Aorta (tissue), 5 donors: ENCODE results near the gene PIP5K1B. TPM values are rescaled to one million over a fixed set of nuclear protein-coding genes. Genes with fewer than 3 reads are reported as not detected.
"Not testable (repeated sequence)": the region's sequence is repeated elsewhere in the genome, so short reads cannot be mapped to it uniquely, and the experiment has no call there.

Experiments
- ATAC-seq: fragments of 200-7000 bp; cut with Tn5 transposase; one replicate; pipeline ENCODE4 v1.9.1; 2022; ENCODE audit warnings: moderate library complexity; ENCODE audit not compliant: low FRiP score
- DNase-seq, 2 donors: peaks; one replicate each; pipeline ENCODE4 v3.0.0-alpha.2; 2020
- H3K27ac ChIP-seq, 2 donors: one replicate each; pipeline ENCODE4 v1.5.1; 2013; ENCODE audit warnings: low read length in 2 of 2, mild to moderate bottlenecking in 2 of 2, moderate library complexity in 2 of 2, control low read depth in 1 of 2, inconsistent platforms in 1 of 2, low read depth in 1 of 2
- H3K27me3 ChIP-seq, 2 donors: one replicate each; pipeline ENCODE4 v1.6.1; 2013; ENCODE audit warnings: control low read depth in 1 of 2, low read length in 1 of 2, mild to moderate bottlenecking in 1 of 2, moderate library complexity in 1 of 2; ENCODE audit not compliant: insufficient read depth in 2 of 2, control insufficient read depth in 1 of 2
- H3K36me3 ChIP-seq, 2 donors: one replicate each; pipeline ENCODE4 v1.6.1; 2013; ENCODE audit warnings: control low read depth in 1 of 2, low read length in 1 of 2, mild to moderate bottlenecking in 1 of 2; ENCODE audit not compliant: insufficient read depth in 2 of 2, control insufficient read depth in 1 of 2
- H3K4me1 ChIP-seq, 2 donors: one replicate each; pipeline ENCODE4 v1.6.1; 2013; ENCODE audit warnings: low read length in 2 of 2, control low read depth in 1 of 2, mild to moderate bottlenecking in 1 of 2, moderate library complexity in 1 of 2; ENCODE audit not compliant: insufficient read depth in 2 of 2, control insufficient read depth in 1 of 2
- H3K4me3 ChIP-seq, 2 donors: one replicate each; pipeline ENCODE4 v1.5.1; 2013; ENCODE audit warnings: low read length in 2 of 2, control low read depth in 1 of 2, mild to moderate bottlenecking in 1 of 2
- H3K9me3 ChIP-seq: one replicate; pipeline ENCODE4 v1.6.1; 2013; ENCODE audit warnings: mild to moderate bottlenecking, low read length; ENCODE audit not compliant: control insufficient read depth
- WGBS, 2 donors: extraction: QIAGEN DNeasy Blood & Tissue Kit; methylation state at CpG; one replicate each; pipeline ENCODE4 v1.1.7; 2013; 5-methylcytosine and 5-hydroxymethylcytosine counted together
- intact Hi-C, 2 donors: fragments of 100-400 bp; cut with DNase I; formaldehyde crosslinking; loops; one replicate each; pipeline versions ENCODE4 v1.14.2 to v1.15.0; 2022
- polyA plus RNA-seq, 2 donors: library from polyadenylated mRNA; stranded (reverse); fragments of 200-250 nt; gene quantifications; one replicate each; pipeline ENCODE4 v1.2.3, GENCODE V29; 2013
- total RNA-seq, 2 donors: library from RNA; stranded (reverse); fragmentation: NEBNext Ultra II Directional; extraction: Animal tissue kit (Norgen Biotek cat#: 25700); gene quantifications; one replicate each; pipeline ENCODE4 v1.2.1, GENCODE V29; 2021
- donor health status: healthy with polysubstance abuse.
- donor health status: Bipolar disorder and iron deficiency.
- donor health status: DM: no; HTN: no; CAD: no.
- donor health status: DM: no; HTN: no; CAD: no.
- donor health status: DM: yes; HTN: yes; CAD: no.

Gene PIP5K1B
- total and polyA plus RNA-seq, 4 donors = 0.82 to 14.5 (median 8.5) TPM

- intact Hi-C loops = loop anchor here in 1 of 2 donors (10.0 kb wide), 1 partner anchor 358 kb away; no protein-coding TSS in a partner anchor
- no peaks in the 10 kb centered on the region for H3K9me3 ChIP-seq
- H3K27me3 ChIP-seq = no peaks in the 10 kb centered on the region
- H3K4me3 ChIP-seq = no peak overlapping the region
- no peaks in the 10 kb centered on the region for H3K36me3 ChIP-seq
- no peaks in the 10 kb centered on the region for H3K4me1 ChIP-seq
- ATAC-seq (no peak), DNase-seq (no peak)
- H3K27ac ChIP-seq = no peak overlapping the region
- WGBS, 2 donors = 47 to 52% methylated on average over 10 of the region's 10 CpGs
These were observed 331.8 kb downstream of the PIP5K1B start for GRCh38 chr9:69036799-69037198.

DNA sequence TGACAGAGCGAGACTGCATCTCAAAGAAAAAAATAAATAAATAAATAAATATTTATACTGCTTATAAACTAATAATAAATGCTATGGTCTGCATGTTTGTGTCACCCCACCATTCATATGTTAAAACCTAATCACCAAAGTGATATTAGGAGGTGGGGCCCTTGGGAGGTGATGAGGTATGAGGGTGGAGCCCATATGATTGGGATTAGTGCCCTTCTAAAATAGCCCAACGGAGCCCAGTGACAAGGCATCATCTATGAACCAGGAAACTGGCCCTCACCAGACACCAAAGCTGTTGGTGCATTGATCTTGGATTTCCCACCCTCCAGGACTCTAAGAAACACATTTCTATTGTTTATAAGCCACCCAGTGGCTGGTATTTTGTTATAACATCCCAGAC lies 335.6 kb downstream of the PIP5K1B start:
- no peaks in the 10 kb centered on the region for H3K4me1 ChIP-seq
- no peaks in the 10 kb centered on the region for H3K9me3 ChIP-seq
- no peak overlapping the region for H3K4me3 ChIP-seq
- no peak for DNase-seq
- H3K27me3 ChIP-seq = no peaks in the 10 kb centered on the region
- no peak for ATAC-seq
- H3K27ac ChIP-seq = no peak overlapping the region
- no peaks in the 10 kb centered on the region for H3K36me3 ChIP-seq
- intact Hi-C loops = loop anchor here in 1 of 2 donors (10.0 kb wide), 1 partner anchor 334 kb away; no protein-coding TSS in a partner anchor
- WGBS, 2 donors = 94 to 95% methylated on average over 2 of the region's 2 CpGs

DNA sequence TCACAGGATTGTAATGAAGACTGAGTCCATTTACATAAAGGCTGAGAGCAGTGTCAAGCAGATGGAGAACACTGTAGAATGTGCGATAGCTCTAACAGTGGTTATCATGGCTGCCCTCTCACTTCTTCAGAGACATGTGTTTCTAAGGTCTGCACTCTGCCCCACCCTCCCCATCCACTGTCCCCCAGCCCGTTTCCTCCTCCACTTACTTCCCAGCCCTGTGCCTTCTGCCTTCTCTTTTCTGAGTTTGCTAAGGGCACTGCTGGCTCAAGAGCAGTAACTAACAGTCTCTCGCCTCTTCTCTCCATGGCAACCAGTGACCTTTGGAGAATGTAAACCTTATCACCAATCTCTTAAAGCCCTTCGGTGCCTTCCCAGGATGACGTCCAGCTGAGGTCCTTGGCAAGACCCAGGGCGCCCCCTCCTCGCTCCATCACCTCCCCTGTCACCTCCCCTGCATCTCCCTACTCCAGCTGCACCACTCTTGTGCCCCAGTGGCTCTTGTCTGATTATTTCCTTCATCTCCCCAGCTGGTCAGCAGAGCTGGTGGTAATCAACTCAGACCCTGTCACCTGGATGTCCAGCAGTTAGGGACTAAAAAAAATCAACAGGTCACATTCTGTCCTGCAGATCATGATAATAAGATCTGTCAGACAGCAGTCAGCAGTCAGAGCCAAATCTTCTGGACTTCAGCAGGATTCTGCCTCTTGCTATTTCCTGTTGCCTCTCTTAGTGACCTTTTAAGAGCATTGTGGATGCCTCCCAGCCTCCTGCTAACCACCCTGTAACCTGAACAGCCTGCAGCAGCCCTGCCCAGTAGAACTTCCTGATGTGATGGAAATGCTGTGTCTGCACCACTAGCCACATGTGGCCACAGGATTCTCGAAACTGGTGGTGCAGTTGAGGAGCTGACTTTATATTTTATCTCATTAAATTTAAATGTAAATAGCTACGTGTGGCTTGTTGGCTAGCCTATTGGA lies 339.5 kb downstream of the PIP5K1B start:
- ATAC-seq (no peak), DNase-seq (no peak)
- intact Hi-C loops = loop anchor here in 1 of 2 donors (10.0 kb wide), 1 partner anchor 330 kb away; no protein-coding TSS in a partner anchor
- H3K36me3 ChIP-seq = no peaks in the 10 kb centered on the region
- H3K27ac ChIP-seq = no peak overlapping the region
- no peaks in the 10 kb centered on the region for H3K4me1 ChIP-seq
- WGBS, 2 donors = 69 to 80% methylated on average over 9 of the region's 9 CpGs
- no peak overlapping the region for H3K4me3 ChIP-seq
- no peaks in the 10 kb centered on the region for H3K27me3 ChIP-seq
- no peaks in the 10 kb centered on the region for H3K9me3 ChIP-seq

- intact Hi-C loops = loop anchor here in 1 of 2 donors (10.0 kb wide), 1 partner anchor 329 kb away; no protein-coding TSS in a partner anchor
- H3K36me3 ChIP-seq = no peaks in the 10 kb centered on the region
- no peak overlapping the region for H3K27ac ChIP-seq
- DNase-seq (no peak), ATAC-seq (no peak)
- H3K9me3 ChIP-seq = no peaks in the 10 kb centered on the region
- no peaks in the 10 kb centered on the region for H3K4me1 ChIP-seq
- H3K27me3 ChIP-seq = no peaks in the 10 kb centered on the region
- 76 to 78% methylated on average over 4 of the region's 4 CpGs for WGBS, 2 donors
- H3K4me3 ChIP-seq = no peak overlapping the region
These were observed 340.8 kb downstream of the PIP5K1B start for GRCh38 chr9:69045821-69046220.

DNA sequence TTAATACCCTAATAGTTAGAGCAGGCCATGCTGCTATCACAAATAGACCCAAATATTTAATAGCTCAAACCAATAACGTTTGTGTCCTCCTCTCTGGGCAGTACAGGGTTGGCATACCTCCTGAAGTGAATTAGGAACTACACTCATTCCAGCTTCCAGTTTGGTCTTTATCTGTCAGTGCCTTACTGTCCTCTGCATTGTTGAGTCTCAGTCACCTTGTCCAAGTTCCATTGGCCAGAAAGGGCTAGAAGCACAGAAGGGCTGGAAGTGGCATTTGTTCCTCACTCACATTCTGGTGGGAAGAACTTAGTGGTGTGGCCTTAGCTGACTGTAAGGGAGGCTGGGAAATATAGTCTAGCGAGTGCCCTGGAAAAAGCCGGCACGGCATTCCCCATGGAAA lies 341.7 kb downstream of the PIP5K1B start:
- no peak overlapping the region for H3K4me3 ChIP-seq
- no peaks in the 10 kb centered on the region for H3K9me3 ChIP-seq
- intact Hi-C loops = loop anchor here in 1 of 2 donors (10.0 kb wide), 1 partner anchor 328 kb away; no protein-coding TSS in a partner anchor
- DNase-seq (no peak), ATAC-seq (no peak)
- no peaks in the 10 kb centered on the region for H3K36me3 ChIP-seq
- WGBS, 2 donors = 45 to 51% methylated on average over 4 of the region's 4 CpGs
- H3K4me1 ChIP-seq = no peaks in the 10 kb centered on the region
- H3K27me3 ChIP-seq = no peaks in the 10 kb centered on the region
- no peak overlapping the region for H3K27ac ChIP-seq

DNA sequence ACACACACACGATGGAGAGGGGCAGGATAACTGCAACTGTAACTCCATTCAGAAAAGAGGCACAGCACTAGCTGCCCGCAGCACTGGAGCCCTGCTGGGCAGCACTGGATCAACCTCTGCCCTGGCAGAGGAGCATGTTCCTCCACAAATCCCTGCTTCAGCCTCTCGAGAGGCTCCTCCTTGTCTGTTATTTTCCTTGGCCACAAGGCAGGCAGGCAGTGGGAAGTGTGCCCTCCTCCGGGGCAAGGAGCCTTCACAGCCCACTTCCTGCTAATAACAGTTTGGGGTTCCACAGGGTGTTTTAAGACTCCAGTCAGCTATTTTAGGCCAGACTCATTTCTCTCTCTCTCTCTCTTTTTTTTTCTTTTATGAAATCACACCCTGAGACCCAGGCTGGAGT lies 342.3 kb downstream of the PIP5K1B start:
- Histone ChIP-seq H3K4me1 (no peaks in the 10 kb centered on the region), H3K4me3 (no peak overlapping the region), H3K9me3 (no peaks in the 10 kb centered on the region), H3K36me3 (no peaks in the 10 kb centered on the region), H3K27me3 (no peaks in the 10 kb centered on the region), H3K27ac (peak overlapping the region in 1 of 2 donors; percentile 23)
- peak; percentile 61 for ATAC-seq
- 0 to 2% methylated on average over 4 of the region's 4 CpGs for WGBS, 2 donors
- intact Hi-C loops = loop anchor here in 1 of 2 donors (10.0 kb wide), 1 partner anchor 327 kb away; no protein-coding TSS in a partner anchor
- peak in 1 of 2 donors; percentile 71 for DNase-seq

GRCh38 chr9:69049094-69049493 lies 344.1 kb downstream of the PIP5K1B start:
- ATAC-seq = no peak

GRCh38 chr9:69050936-69051335 lies 345.9 kb downstream of the PIP5K1B start:
- H3K36me3 ChIP-seq, ATAC-seq, DNase-seq: not testable (repeated sequence)

More at GRCh38 chr9:69049094-69049493, 344.1 kb downstream of the PIP5K1B start:
- no peaks in the 10 kb centered on the region for H3K4me1 ChIP-seq
- WGBS, 2 donors = 63 to 78% methylated on average over 6 of the region's 6 CpGs
- no peaks in the 10 kb centered on the region for H3K9me3 ChIP-seq
- H3K4me3 ChIP-seq = no peak overlapping the region
- no peaks in the 10 kb centered on the region for H3K36me3 ChIP-seq
- H3K27me3 ChIP-seq = no peaks in the 10 kb centered on the region
- DNase-seq = no peak
- intact Hi-C loops = loop anchor here in 1 of 2 donors (10.0 kb wide), 1 partner anchor 326 kb away; no protein-coding TSS in a partner anchor
- H3K27ac ChIP-seq = no peak overlapping the region

More at GRCh38 chr9:69050936-69051335, 345.9 kb downstream of the PIP5K1B start:
- H3K4me1 ChIP-seq, H3K4me3 ChIP-seq, H3K27ac ChIP-seq, H3K9me3 ChIP-seq, intact Hi-C loops, H3K27me3 ChIP-seq: not testable (repeated sequence)
- WGBS, 2 donors = 75 to 85% methylated on average over 8 to 12 of the region's 12 CpGs
